Fibroblast of upper back skin (primary cell): Measurements from ENCODE around the gene CCNL1.
"Not testable (repeated sequence)": the region's sequence is repeated elsewhere in the genome, so short reads cannot be mapped to it uniquely, and the experiment has no call there.

Experiments used
- DNase-seq: peaks from one replicate; pipeline ENCODE4 v3.0.0-alpha.2; 2013

Gene CCNL1

DNA sequence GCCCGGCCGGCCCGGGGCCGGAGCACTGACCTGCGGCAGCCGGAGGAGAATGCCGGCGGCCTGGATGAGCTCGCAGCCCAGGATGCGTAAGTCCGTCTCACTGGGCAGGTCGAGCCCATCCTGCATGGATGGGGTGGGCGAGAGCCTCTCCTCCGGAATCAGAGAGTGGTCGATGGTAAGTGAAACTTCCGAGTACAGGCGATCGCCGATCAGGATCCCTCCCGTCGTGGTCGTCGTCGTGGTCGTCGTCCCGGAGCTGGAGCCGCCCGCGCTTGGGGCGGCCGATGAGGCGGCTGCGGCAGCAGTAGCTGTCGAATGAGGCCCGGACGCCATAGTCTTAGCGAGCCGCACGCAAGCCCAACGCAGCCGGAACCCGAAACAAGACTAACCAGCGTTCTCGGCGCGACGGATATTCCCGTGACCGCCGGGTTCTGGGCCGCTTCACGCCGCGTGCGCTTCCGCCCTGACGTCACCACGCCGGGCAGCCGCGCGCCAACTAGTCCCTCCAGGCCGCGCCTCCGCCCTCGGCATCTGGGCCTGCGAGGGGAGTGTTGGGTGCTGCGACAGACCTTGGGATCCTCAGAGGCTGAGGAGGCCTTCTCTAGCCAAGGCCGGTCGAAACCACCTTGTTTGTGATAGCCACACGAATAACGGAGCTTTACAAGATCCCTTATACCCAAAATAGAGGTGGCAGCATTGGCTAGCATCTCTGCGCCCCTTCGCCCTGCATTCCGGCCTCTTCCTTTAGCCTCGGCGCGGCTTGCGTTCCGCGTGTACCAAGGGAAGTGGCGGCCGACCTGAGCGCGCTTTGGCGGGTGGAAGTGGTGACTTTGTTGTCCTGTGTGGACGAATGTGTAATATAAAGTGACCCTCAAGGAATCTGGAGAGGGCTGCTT, at the start of gene CCNL1:
TSS of gene CCNL1 (minus strand) at position 386 of the 896 bp plus-strand sequence. CDS start at position 333, 53 bp downstream.
- peak; percentile 97 for DNase-seq

- DNase-seq = no peak
Measured at GRCh38 chr3:157204880-157205279, 44.9 kb upstream of the CCNL1 start.

GRCh38 chr3:157204431-157204830, 44.5 kb upstream of the CCNL1 start:
- DNase-seq = peak; percentile 56

DNA sequence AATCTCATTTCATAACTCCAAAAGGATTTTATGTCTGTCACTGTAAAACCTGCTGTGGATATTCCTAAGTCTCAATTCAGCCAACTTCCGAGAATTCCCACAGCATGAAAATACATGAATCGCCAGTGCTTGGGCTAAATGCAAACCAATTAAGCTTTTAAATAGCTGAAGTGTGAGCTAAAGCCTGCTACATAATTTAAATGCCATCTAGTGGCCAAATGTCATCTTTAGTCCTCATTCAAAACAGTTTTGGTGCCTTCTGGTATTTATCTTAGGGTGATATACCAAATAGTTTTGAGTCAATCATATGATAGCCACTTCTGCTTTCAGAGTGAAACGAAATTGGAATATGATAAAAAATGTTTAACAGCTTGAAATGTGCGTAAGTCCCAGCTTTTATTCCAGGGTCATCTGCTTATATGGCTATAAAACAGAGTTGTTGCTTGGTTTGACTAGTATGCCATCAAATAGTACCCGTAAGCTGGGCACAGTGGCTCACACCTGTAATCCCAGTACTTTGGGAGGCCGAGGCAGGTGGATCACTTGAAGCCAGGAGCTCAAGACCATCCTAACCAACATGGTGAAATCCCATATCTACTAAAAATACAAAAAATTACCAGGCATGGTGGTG, 41.8 kb upstream of the CCNL1 start:
- DNase-seq = peak; percentile 50

GRCh38 chr3:157199841-157200240, 39.9 kb upstream of the CCNL1 start:
- peak; percentile 60 for DNase-seq

DNA sequence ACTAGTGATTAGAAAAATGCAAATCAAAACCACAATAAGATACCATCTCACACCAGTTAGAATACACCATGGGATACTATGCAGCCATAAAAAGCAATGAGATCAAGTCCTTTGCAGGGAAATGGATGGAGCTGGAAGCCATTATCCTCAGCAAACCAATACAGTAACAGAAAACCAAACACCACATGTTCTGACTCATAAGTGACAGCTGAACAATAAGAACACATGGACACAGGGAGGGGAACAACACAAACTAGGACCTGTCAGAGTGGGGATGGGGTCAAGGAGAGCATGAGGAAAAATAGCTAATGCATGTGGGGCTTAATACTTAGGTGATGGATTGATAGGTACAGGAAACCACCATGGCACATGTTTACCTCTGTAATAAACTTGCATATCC, 36.0 kb upstream of the CCNL1 start:
- DNase-seq = no peak

GRCh38 chr3:157191149-157191548, 31.2 kb upstream of the CCNL1 start:
- DNase-seq = not testable (repeated sequence)

- DNase-seq = no peak
Measured at GRCh38 chr3:157190380-157190872, 30.5 kb upstream of the CCNL1 start.

- no peak for DNase-seq
Measured at GRCh38 chr3:157188391-157188790, 28.4 kb upstream of the CCNL1 start.

- no peak for DNase-seq
Measured at GRCh38 chr3:157182879-157183278, 22.9 kb upstream of the CCNL1 start.

GRCh38 chr3:157180262-157180661, 20.3 kb upstream of the CCNL1 start:
- no peak for DNase-seq

- DNase-seq = no peak
Measured at GRCh38 chr3:157179365-157179803, 19.4 kb upstream of the CCNL1 start.

- DNase-seq = not testable (repeated sequence)
Measured at GRCh38 chr3:157178503-157179364, 18.8 kb upstream of the CCNL1 start.

DNA sequence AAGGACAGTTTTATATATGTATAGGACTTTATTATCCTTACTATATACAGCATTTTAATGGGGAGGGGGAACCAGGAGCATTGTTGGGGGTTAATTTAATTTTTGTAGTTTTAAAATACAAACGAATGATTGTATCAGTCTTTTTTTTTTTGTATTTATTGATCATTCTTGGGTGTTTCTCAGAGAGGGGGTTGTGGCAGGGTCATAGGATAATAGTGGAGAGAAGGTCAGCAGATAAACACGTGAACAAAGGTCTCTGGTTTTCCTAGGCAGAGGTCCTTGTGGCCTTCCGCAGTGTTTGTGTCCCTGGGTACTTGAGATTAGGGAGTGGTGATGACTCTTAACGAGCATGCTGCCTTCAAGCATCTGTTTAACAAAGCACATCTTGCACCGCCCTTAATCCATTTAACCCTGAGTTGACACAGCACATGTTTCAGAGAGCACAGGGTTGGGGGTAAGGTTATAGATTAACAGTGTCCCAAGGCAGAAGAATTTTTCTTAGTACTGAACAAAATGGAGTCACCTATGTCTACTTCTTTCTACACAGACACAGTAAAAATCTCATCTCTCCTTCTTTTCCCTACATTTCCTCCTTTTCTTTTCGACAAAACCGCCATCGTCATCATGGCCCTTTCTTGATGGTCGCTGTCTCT, 18.0 kb upstream of the CCNL1 start:
- not testable (repeated sequence) for DNase-seq

DNA sequence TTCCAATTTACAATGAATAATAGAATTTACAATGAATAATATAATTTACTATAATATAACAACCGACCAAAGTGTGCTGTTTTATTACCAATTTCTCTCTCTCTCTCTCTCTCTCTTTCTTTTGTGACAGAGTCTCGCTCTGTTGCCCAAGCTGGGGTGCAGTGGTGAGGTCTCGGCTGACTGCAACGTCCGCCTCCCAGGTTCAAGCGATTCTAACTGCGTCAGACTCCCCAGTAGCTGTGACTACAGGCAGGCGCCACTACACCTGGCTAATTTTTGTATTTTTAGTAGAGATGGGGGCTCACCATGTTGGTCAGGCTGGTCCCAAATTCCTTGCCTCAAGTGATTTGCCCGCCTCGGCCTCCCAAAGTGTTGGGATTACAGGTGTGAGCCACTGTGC, 17.0 kb upstream of the CCNL1 start:
- no peak for DNase-seq

- peak; percentile 73 for DNase-seq
Measured at GRCh38 chr3:157175691-157176507, 16.0 kb upstream of the CCNL1 start.

DNA sequence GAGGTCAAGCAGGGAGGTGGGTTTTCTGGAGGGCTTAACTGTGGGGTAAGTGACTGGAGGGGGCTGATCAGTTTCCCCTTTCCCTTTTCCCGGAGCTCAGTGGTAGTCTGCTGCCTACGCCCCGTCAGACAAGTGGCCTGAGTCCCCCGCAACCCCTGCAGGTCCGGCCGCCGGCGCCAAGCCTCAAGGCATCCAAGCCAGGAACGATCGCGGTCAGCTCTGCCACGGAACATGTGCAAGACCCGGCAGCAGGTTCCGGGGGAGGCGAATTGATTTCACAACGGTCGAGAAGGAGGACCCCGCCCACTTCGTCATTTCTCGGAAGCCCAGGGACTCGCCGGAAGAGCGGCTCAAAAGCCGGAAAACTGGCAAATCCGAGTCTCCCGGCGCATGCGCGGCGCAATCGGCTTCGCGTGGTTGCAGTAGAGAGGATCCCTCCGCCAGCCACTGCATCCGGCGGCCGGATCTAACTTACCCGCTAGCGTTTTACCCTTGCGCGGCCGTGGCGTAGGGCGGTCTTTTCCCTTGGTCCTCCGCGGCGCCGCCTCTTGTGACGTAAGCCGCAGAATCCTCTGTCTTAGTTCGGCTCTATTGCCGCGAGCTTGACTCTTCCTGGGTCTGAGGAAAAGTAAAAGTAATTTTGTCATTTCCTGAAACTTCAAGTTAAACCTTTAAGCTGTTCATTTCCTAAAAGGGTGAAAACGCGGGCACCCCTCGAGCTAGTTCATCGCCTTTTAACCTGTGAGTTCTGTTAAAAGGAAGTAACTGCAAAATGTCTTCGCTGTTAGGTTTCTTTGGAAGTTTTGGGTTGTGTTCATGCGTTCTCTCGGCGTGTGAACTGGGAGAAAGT, 14.9 kb upstream of the CCNL1 start:
- DNase-seq = peak; percentile 100

DNA sequence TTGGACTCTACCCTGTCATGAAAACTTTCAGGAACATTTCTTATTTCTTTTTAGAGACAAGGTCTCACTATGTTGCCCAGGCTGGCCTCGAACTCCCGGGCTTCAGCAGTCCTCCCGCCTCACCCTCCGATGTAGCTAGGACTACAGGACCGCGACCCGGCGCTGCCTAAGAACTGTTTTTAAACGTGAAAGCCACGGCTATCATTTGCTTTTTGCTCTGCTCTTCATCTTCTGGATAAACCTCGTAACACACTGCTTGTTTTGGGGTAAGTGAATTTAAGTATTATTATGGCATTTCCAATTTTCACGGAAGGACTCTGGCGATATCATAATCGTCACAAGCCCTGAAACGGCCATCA, 14.3 kb upstream of the CCNL1 start:
- DNase-seq = peak; percentile 15

DNA sequence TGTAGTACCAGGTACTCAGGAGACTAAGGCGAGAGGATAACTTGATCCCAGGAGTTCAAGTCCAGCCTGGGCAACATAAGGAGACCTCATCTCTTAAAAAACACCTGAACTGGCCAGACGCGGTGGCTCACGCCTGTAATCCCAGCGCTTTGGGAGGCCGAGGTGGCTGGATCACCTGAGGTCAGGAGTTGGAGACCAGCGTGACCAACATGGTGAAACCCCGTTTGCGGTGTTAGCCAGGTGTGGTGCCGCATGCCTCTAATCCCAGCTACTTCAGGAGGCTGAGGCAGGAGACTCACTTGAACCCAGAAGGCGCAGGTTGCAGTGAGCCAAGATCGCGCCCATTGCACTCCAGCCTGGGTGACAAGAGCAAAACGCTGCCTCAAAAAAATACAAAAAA, 13.4 kb upstream of the CCNL1 start:
- not testable (repeated sequence) for DNase-seq

- DNase-seq = no peak
Measured at GRCh38 chr3:157172746-157173145, 12.8 kb upstream of the CCNL1 start.

GRCh38 chr3:157170861-157171260, 10.9 kb upstream of the CCNL1 start:
- DNase-seq = no peak
